Loucy (cell line): Measurements from ENCODE around the gene RPL29.

Experiments
- CTCF ChIP-seq: fragments of 200-600 bp; sonication (generic); conservative IDR thresholded peaks from 2 replicates; pipeline ENCODE4 v1.5.1; 2014; ENCODE audit warnings: mild to moderate bottlenecking, antibody characterized with exemption, low read length
- EZH2phosphoT487 ChIP-seq: fragments of 200-600 bp; IDR thresholded peaks from 2 replicates; pipeline ENCODE4 v1.6.1; 2018; ENCODE audit warnings: antibody characterized with exemption, mild to moderate bottlenecking, moderate library complexity, borderline replicate concordance

GRCh38 chr3:51995346-51996163, at the start of gene RPL29:
- TF ChIP-seq CTCF (no peak), EZH2phosphoT487 (no peak)
